ENCODE results near the gene DAAM1. TPM values are rescaled to one million over a fixed set of nuclear protein-coding genes. Genes with fewer than 3 reads are reported as not detected.

The DAAM1 gene
- total RNA-seq, 1 experiment from 2014 or later, result 11.5 TPM

- H3K4me3 ChIP-seq (ENCODE audit: low read depth, low read length, poor library complexity, severe bottlenecking), result no peak overlapping the region
- no peaks in the 10 kb centered on the region for H3K4me1 ChIP-seq (ENCODE audit: insufficient read depth, low read length, poor library complexity, severe bottlenecking)
- H3K27ac ChIP-seq (ENCODE audit: low read depth, low read length, poor library complexity, severe bottlenecking), result no peak overlapping the region
- intact Hi-C loops (cut with micrococcal nuclease; ENCODE audit: unreplicated experiment), result no loop called here
- CTCF ChIA-PET, result no interaction called here
- BruUV-seq (replicated peaks), result no TSS peak
- TF ChIP-seq CTCF (conservative IDR thresholded peaks at IDR 0.05; ENCODE audit: low read depth, low read length) (no peak), EZH2 (IDR thresholded peaks at IDR 0.05; ENCODE audit: borderline replicate concordance, low read depth, low read length, poor library complexity, severe bottlenecking) (no peak)
- no peaks in the 10 kb centered on the region for H3K36me3 ChIP-seq (ENCODE audit: insufficient read depth, low read length, poor library complexity, severe bottlenecking)
- no peaks in the 10 kb centered on the region for H3K9me3 ChIP-seq (ENCODE audit: low read depth, low read length, poor library complexity, severe bottlenecking)
- POLR2A ChIA-PET (ENCODE audit: low non-redundant PET), result no interaction called here
- DNase-seq (ENCODE audit: low spot score), result no peak
- no peaks in the 10 kb centered on the region for H3K27me3 ChIP-seq (replicated peaks; ENCODE audit: insufficient read depth, low read depth, low read length, poor library complexity)
Measured at GRCh38 chr14:59301354-59301753, 112.9 kb downstream of the DAAM1 start.

DNA sequence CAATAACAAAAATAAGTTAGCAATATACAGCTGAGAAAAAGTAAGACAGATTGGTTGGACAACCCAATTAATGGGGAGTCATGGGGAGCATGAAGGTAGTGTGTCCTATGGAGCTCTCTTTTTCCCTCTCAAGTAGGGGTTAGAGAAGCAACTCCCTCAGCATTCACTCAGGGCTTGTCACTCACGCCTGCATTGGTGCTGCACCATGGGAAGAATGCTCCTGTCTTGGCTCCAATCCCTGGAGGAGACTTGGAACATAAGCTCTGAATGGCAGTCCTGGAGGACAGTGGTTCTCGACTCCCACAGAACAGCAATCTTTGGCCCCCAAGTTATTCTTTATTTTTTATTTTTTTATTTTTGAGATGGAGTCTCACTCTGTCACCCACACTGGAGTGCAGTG lies 113.8 kb downstream of the DAAM1 start:
- Histone ChIP-seq H3K27ac (ENCODE audit: low read depth, low read length, poor library complexity, severe bottlenecking) (no peak overlapping the region), H3K4me3 (ENCODE audit: low read depth, low read length, poor library complexity, severe bottlenecking) (no peak overlapping the region), H3K27me3 (replicated peaks; ENCODE audit: insufficient read depth, low read depth, low read length, poor library complexity) (no peaks in the 10 kb centered on the region), H3K36me3 (ENCODE audit: insufficient read depth, low read length, poor library complexity, severe bottlenecking) (no peaks in the 10 kb centered on the region), H3K9me3 (ENCODE audit: low read depth, low read length, poor library complexity, severe bottlenecking) (no peaks in the 10 kb centered on the region), H3K4me1 (ENCODE audit: insufficient read depth, low read length, poor library complexity, severe bottlenecking) (no peaks in the 10 kb centered on the region)
- intact Hi-C loops (cut with micrococcal nuclease; ENCODE audit: unreplicated experiment), result no loop called here
- TF ChIP-seq EZH2 (IDR thresholded peaks at IDR 0.05; ENCODE audit: borderline replicate concordance, low read depth, low read length, poor library complexity, severe bottlenecking) (no peak), CTCF (conservative IDR thresholded peaks at IDR 0.05; ENCODE audit: low read depth, low read length) (no peak)
- BruUV-seq (replicated peaks), result no TSS peak
- CTCF ChIA-PET, result no interaction called here
- no peak for DNase-seq (ENCODE audit: low spot score)
- POLR2A ChIA-PET (ENCODE audit: low non-redundant PET), result no interaction called here

- ChIA-PET CTCF (no interaction called here), POLR2A (ENCODE audit: low non-redundant PET) (no interaction called here)
- Histone ChIP-seq H3K27ac (ENCODE audit: low read depth, low read length, poor library complexity, severe bottlenecking) (no peak overlapping the region), H3K9me3 (ENCODE audit: low read depth, low read length, poor library complexity, severe bottlenecking) (no peaks in the 10 kb centered on the region), H3K4me1 (ENCODE audit: insufficient read depth, low read length, poor library complexity, severe bottlenecking) (no peaks in the 10 kb centered on the region), H3K36me3 (ENCODE audit: insufficient read depth, low read length, poor library complexity, severe bottlenecking) (no peaks in the 10 kb centered on the region), H3K27me3 (replicated peaks; ENCODE audit: insufficient read depth, low read depth, low read length, poor library complexity) (no peaks in the 10 kb centered on the region), H3K4me3 (ENCODE audit: low read depth, low read length, poor library complexity, severe bottlenecking) (no peak overlapping the region)
- BruUV-seq (replicated peaks), result no TSS peak
- TF ChIP-seq CTCF (conservative IDR thresholded peaks at IDR 0.05; ENCODE audit: low read depth, low read length), result no peak
- TF ChIP-seq EZH2 (IDR thresholded peaks at IDR 0.05; ENCODE audit: borderline replicate concordance, low read depth, low read length, poor library complexity, severe bottlenecking), result no peak
- intact Hi-C loops (cut with micrococcal nuclease; ENCODE audit: unreplicated experiment), result no loop called here
- no peak for DNase-seq (ENCODE audit: low spot score)
Measured at GRCh38 chr14:59303216-59303615, 114.7 kb downstream of the DAAM1 start.
